ENCODE measurements around the gene TESMIN.

GRCh38 chr11:68751331-68751856, at the start of gene TESMIN:
- TF ChIP-seq CTCF (IDR thresholded peaks at IDR 0.05; ENCODE audit: low read length) (no peak), EZH2phosphoT487 (IDR thresholded peaks at IDR 0.05; ENCODE audit: low read length) (no peak), EZH2 (optimal IDR thresholded peaks at IDR 0.05; ENCODE audit: low read depth, low read length) (no peak)
